HepG2 (cell line): ENCODE data around the gene MTR. TPM values are rescaled to one million over a fixed set of nuclear protein-coding genes. Genes with fewer than 3 reads are reported as not detected.
A peak's percentile ranks its signal among the peaks of the same experiment; 100 is the strongest.

Experiments
- ATAC-seq: fragments of 200-7000 bp; cut with Tn5 transposase; 3 replicates; pipeline ENCODE4 v1.9.1; 2020; ENCODE audit warnings: mild to moderate bottlenecking, moderate library complexity
- BruUV-seq: library from RNA; stranded (reverse); fragments of 400-500 nt; replicated peaks from 2 replicates; lab custom pipeline; 2021; lab: Mats Ljungman, UMichigan
- CTCF ChIA-PET: fragments of 300-600 bp; formaldehyde crosslinking; extraction: SDS; loops from one replicate; lab custom pipeline; 2021; ENCODE audit warnings: low total read pairs, inconsistent platforms, low intra/inter-chr PET ratio; lab: Yijun Ruan, JAX
- POLR2A ChIA-PET: fragments of 350-600 bp; sonication (Branson Sonifier 250); formaldehyde crosslinking; loops from one replicate; lab custom pipeline; 2020; ENCODE audit warnings: antibody characterized with exemption, inconsistent platforms; lab: Yijun Ruan, JAX
- DNase-seq: peaks from one replicate; pipeline ENCODE4 v3.0.0-alpha.2; 2015; ENCODE audit warnings: low spot score
- FAIRE-seq: peaks from 3 replicates; lab custom pipeline; 2011; peaks lifted over from hg19 to GRCh38; lab: Jason Lieb, UNC
- H2AFZ ChIP-seq: one replicate; pipeline ENCODE4 v1.6.1; 2011; ENCODE audit warnings: low read length, inconsistent platforms
- H3K27ac ChIP-seq: fragments of 300-600 bp; 3 replicates; pipeline ENCODE4 v1.8.0; 2011; ENCODE audit warnings: mixed run types, mild to moderate bottlenecking, mixed read lengths, low read length, inconsistent platforms; ENCODE audit not compliant: insufficient read depth; ENCODE audit errors: extremely low read length
- H3K27me3 ChIP-seq, 2 experiments: fragments of 200-600 bp in 1 of 2; 2 replicates in 1 of 2; 3 replicates in 1 of 2; pipeline versions ENCODE4 v1.6.0 to v1.8.0; 2011; ENCODE audit warnings: low read length in 2 of 2, mild to moderate bottlenecking in 2 of 2, moderate library complexity in 2 of 2, inconsistent platforms in 1 of 2; ENCODE audit not compliant: insufficient read depth in 2 of 2, control insufficient read depth in 1 of 2
- H3K36me3 ChIP-seq, 2 experiments: fragments of 200-600 bp in 1 of 2; replicated peaks in 1 of 2; 2 replicates in 1 of 2; 3 replicates in 1 of 2; pipeline versions ENCODE4 v1.5.1 to v1.8.0; 2011; ENCODE audit warnings: low read length in 2 of 2, inconsistent platforms in 1 of 2; ENCODE audit not compliant: insufficient read depth in 2 of 2, control insufficient read depth in 1 of 2
- H3K4me1 ChIP-seq: 2 replicates; pipeline ENCODE4 v1.5.1; 2012; ENCODE audit warnings: low read length, inconsistent platforms; ENCODE audit not compliant: insufficient read depth
- H3K4me2 ChIP-seq: 2 replicates; pipeline ENCODE4 v1.6.0; 2011; ENCODE audit warnings: low read depth, low read length, inconsistent platforms
- H3K4me3 ChIP-seq, 3 experiments: fragments of 200-600 bp in 1 of 3; sonication (generic), shearing (Covaris generic) in 1 of 3; replicated peaks in 1 of 3; 2 replicates each; pipeline ENCODE4 v1.5.1; 2011 to 2016; ENCODE audit warnings: low read length in 3 of 3, inconsistent platforms in 2 of 3, low read depth in 2 of 3, mild to moderate bottlenecking in 2 of 3, control low read depth in 1 of 3, mixed read lengths in 1 of 3; ENCODE audit not compliant: insufficient read depth in 1 of 3
- H3K79me2 ChIP-seq: one replicate; pipeline ENCODE4 v1.6.1; 2011; ENCODE audit warnings: low read length, inconsistent platforms; ENCODE audit not compliant: insufficient read depth
- H3K9ac ChIP-seq: 2 replicates; pipeline ENCODE4 v1.6.0; 2011; ENCODE audit warnings: mild to moderate bottlenecking, low read depth, low read length, inconsistent platforms; ENCODE audit not compliant: insufficient read depth
- H3K9me3 ChIP-seq: 2 replicates; pipeline ENCODE4 v1.5.1; 2012; ENCODE audit warnings: mild to moderate bottlenecking, low read length
- H4K20me1 ChIP-seq: 2 replicates; pipeline ENCODE4 v1.6.0; 2011; ENCODE audit warnings: inconsistent platforms, mild to moderate bottlenecking, low read length, moderate library complexity; ENCODE audit not compliant: insufficient read depth
- FOXA3 ChIP-seq: IDR thresholded peaks from 2 replicates; pipeline ENCODE4 v1.6.1; 2016; ENCODE audit warnings: missing genetic modification reagents, missing compliant biosample characterization
- NAIF1 ChIP-seq: sonication (generic); formaldehyde crosslinking; IDR thresholded peaks from 2 replicates; pipeline ENCODE4 v1.5.0; 2020; ENCODE audit warnings: mild to moderate bottlenecking, missing genetic modification reagents, borderline replicate concordance
- PAF1 ChIP-seq: IDR thresholded peaks from 2 replicates; pipeline ENCODE4 v1.6.1; 2016; ENCODE audit warnings: missing genetic modification reagents, missing compliant biosample characterization
- RFX5 ChIP-seq: IDR thresholded peaks from 2 replicates; pipeline ENCODE4 v1.6.1; 2011; ENCODE audit warnings: low read depth, low read length, improper control_type of control experiment
- SAP130 ChIP-seq: IDR thresholded peaks from 2 replicates; pipeline ENCODE4 v1.6.1; 2016; ENCODE audit warnings: low read depth
- SMC3 ChIP-seq: IDR thresholded peaks from 2 replicates; pipeline ENCODE4 v1.6.1; 2011; ENCODE audit warnings: low read length, improper control_type of control experiment
- STAG1 ChIP-seq: sonication (generic); formaldehyde crosslinking; IDR thresholded peaks from 2 replicates; pipeline ENCODE4 v1.4.0; 2020; ENCODE audit warnings: missing genetic modification reagents
- ZFYVE20 ChIP-seq: sonication (generic); formaldehyde crosslinking; IDR thresholded peaks from 2 replicates; pipeline ENCODE4 v1.8.0; 2023; ENCODE audit warnings: low read depth, mild to moderate bottlenecking, moderate library complexity, missing genetic modification reagents, borderline replicate concordance
- ZKSCAN8 ChIP-seq: IDR thresholded peaks from 2 replicates; pipeline ENCODE4 v1.6.1; 2016; ENCODE audit warnings: borderline replicate concordance, missing genetic modification reagents, missing compliant biosample characterization
- ZNF282 ChIP-seq: fragments of 450-650 bp; IDR thresholded peaks from 2 replicates; pipeline ENCODE4 v1.6.1; 2018; ENCODE audit not compliant: partially characterized antibody
- ZNF33B ChIP-seq: sonication (generic); formaldehyde crosslinking; IDR thresholded peaks from 2 replicates; pipeline ENCODE4 v1.5.1; 2020; ENCODE audit warnings: mild to moderate bottlenecking, missing genetic modification reagents
- ZNF550 ChIP-seq: sonication (generic); formaldehyde crosslinking; IDR thresholded peaks from 2 replicates; pipeline ENCODE4 v1.4.0; 2020; ENCODE audit warnings: mild to moderate bottlenecking, missing genetic modification reagents, borderline replicate concordance
- ZNF614 ChIP-seq: IDR thresholded peaks from 2 replicates; pipeline ENCODE4 v1.6.1; 2018; ENCODE audit warnings: missing biosample characterization, missing genetic modification reagents, inconsistent platforms, borderline replicate concordance
- ZNF780A ChIP-seq: sonication (generic); formaldehyde crosslinking; IDR thresholded peaks from 2 replicates; pipeline ENCODE4 v1.8.0; 2022; ENCODE audit warnings: mild to moderate bottlenecking, missing genetic modification reagents, moderate library complexity
- ZSCAN9 ChIP-seq: IDR thresholded peaks from 2 replicates; pipeline ENCODE4 v1.6.1; 2016; ENCODE audit warnings: borderline replicate concordance
- WGBS: methylation state at CpG from one replicate; pipeline ENCODE4 v1.1.6; 2017; ENCODE audit warnings: low lambda C conversion rate; 5-methylcytosine and 5-hydroxymethylcytosine counted together
- in situ Hi-C: cut with HindIII; loops from 2 replicates; pipeline ENCODE4 v1.10.0; 2017; ENCODE audit warnings: low pct_unique_long_range_greater_than_20kb; ENCODE audit not compliant: extremely low pct_ligation_motif_present
- intact Hi-C: fragments of 100-400 bp; cut with micrococcal nuclease; formaldehyde crosslinking; loops from one replicate; pipeline ENCODE4 v1.10.0; 2022; ENCODE audit not compliant: unreplicated experiment
- polyA plus RNA-seq, 8 experiments: library from polyadenylated mRNA; depleted of rRNA in 3 of 8; stranded (reverse) in 7 of 8; unstranded in 1 of 8; fragments of >200 nt; fragmentation: Illumina TruSeq in 4 of 8; extraction: Trizol in 4 of 8; gene quantifications; 2 replicates each; pipeline versions ENCODE4 v1.2.1 to v1.2.3, GENCODE V29; 2011 to 2016; ENCODE audit warnings: low read depth in 4 of 8, missing spikeins in 1 of 8, mixed read lengths in 1 of 8; ENCODE audit not compliant: insufficient read depth in 1 of 8
- total RNA-seq, 5 experiments: library from RNA; depleted of rRNA; stranded (reverse); fragments of >200 nt; fragmentation: Illumina TruSeq; extraction: Trizol; gene quantifications; 2 replicates each; pipeline ENCODE4 v1.2.3, GENCODE V29; 2016; ENCODE audit warnings: low read depth in 1 of 5
- TF ChIP-seq, protein P1 (sequence below): sonication (generic); formaldehyde crosslinking; IDR thresholded peaks from 2 replicates; pipeline ENCODE4 v1.9.0; 2021; ENCODE audit warnings: missing genetic modification reagents, borderline replicate concordance
- TF ChIP-seq, protein P2 (sequence below): sonication (generic); formaldehyde crosslinking; IDR thresholded peaks from 2 replicates; pipeline ENCODE4 v1.5.0; 2020; ENCODE audit warnings: mild to moderate bottlenecking, missing genetic modification reagents, moderate library complexity
- TF ChIP-seq, protein P3 (sequence below): sonication (generic); formaldehyde crosslinking; IDR thresholded peaks from 2 replicates; pipeline ENCODE4 v1.5.0; 2020; ENCODE audit warnings: missing genetic modification reagents, mild to moderate bottlenecking, borderline replicate concordance

MTR gene
- total and polyA plus RNA-seq, 2 of the 13 experiments (the other 11 are each of a cell fraction or from before 2014, with no cell fraction given) = 16.3 to 36.1 TPM

DNA sequence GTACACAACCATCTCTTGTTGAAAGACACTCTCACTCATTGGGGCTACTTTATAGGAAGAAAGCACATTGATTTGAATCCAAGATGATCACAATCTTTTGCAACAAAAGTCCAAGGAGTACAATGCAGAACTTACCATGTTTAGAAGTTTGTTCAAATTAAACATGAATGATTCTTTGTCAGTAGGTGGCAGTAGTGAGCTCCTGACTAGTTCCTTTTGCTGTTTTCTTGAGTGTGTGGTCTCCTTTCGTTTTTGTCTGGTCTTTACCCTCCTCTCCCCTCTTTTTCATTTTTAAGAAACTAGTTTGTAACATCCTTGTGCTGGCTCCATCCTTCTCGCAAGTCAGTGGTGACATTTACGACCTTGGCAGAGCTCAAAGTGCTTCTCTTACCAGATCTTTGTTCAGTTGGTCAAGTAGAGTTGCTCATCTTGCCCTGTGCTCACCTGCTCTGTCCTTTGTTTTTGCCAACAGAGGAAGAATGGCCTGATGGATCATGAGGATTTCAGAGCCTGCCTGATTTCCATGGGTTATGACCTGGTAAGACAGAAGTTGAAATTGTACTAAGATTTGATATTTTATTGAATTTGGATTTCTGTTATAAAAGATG lies 35.7 kb upstream of the MTR start:
- Histone ChIP-seq H3K9ac (no peak overlapping the region), H2AFZ (peak overlapping the region; percentile 71), H3K9me3 (no peaks in the 10 kb centered on the region), H3K79me2 (no peaks in the 10 kb centered on the region), H3K4me2 (peak overlapping the region; percentile 68), H3K27ac (no peak overlapping the region), H3K27me3 (no peaks in the 10 kb centered on the region), H3K4me3 (no peak overlapping the region), H3K36me3 (no peaks in the 10 kb centered on the region), H4K20me1 (no peaks in the 10 kb centered on the region), H3K4me1 (peaks cover 27% of the 10 kb centered on the region)
- TF ChIP-seq, protein P1, sequence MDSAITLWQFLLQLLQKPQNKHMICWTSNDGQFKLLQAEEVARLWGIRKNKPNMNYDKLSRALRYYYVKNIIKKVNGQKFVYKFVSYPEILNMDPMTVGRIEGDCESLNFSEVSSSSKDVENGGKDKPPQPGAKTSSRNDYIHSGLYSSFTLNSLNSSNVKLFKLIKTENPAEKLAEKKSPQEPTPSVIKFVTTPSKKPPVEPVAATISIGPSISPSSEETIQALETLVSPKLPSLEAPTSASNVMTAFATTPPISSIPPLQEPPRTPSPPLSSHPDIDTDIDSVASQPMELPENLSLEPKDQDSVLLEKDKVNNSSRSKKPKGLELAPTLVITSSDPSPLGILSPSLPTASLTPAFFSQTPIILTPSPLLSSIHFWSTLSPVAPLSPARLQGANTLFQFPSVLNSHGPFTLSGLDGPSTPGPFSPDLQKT (CRISPR knock-in tag) = no peak
- TF ChIP-seq, protein P2, sequence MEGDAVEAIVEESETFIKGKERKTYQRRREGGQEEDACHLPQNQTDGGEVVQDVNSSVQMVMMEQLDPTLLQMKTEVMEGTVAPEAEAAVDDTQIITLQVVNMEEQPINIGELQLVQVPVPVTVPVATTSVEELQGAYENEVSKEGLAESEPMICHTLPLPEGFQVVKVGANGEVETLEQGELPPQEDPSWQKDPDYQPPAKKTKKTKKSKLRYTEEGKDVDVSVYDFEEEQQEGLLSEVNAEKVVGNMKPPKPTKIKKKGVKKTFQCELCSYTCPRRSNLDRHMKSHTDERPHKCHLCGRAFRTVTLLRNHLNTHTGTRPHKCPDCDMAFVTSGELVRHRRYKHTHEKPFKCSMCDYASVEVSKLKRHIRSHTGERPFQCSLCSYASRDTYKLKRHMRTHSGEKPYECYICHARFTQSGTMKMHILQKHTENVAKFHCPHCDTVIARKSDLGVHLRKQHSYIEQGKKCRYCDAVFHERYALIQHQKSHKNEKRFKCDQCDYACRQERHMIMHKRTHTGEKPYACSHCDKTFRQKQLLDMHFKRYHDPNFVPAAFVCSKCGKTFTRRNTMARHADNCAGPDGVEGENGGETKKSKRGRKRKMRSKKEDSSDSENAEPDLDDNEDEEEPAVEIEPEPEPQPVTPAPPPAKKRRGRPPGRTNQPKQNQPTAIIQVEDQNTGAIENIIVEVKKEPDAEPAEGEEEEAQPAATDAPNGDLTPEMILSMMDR (CRISPR knock-in tag) = peak; percentile 71
- TF ChIP-seq ZNF780A (CRISPR knock-in tag) = no peak
- peak; percentile 70 for TF ChIP-seq STAG1 (CRISPR knock-in tag)
- TF ChIP-seq SMC3 = 0 out of 2 replicates have a peak, but pooled peaks have one; percentile 23
- TF ChIP-seq ZNF282 = no peak
- no peak for TF ChIP-seq ZFYVE20 (CRISPR knock-in tag)
- TF ChIP-seq RFX5 = no peak
- TF ChIP-seq ZKSCAN8 (CRISPR knock-in tag) = no peak
- no peak for TF ChIP-seq ZNF550 (CRISPR knock-in tag)
- no peak for TF ChIP-seq NAIF1 (CRISPR knock-in tag)
- TF ChIP-seq PAF1 (CRISPR knock-in tag) = no peak
- TF ChIP-seq, protein P3, sequence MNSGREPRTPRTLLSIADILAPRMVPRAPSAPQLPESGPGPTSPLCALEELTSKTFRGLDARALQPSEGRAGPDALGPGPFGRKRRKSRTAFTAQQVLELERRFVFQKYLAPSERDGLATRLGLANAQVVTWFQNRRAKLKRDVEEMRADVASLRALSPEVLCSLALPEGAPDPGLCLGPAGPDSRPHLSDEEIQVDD (CRISPR knock-in tag) = no peak
- TF ChIP-seq ZNF614 (CRISPR knock-in tag) = no peak
- 0 out of 2 replicates have a peak, but pooled peaks have one; percentile 26 for TF ChIP-seq ZSCAN9 (CRISPR knock-in tag)
- 0 out of 2 replicates have a peak, but pooled peaks have one; percentile 51 for TF ChIP-seq ZNF33B (CRISPR knock-in tag)
- TF ChIP-seq FOXA3 (CRISPR knock-in tag) = 0 out of 2 replicates have a peak, but pooled peaks have one; percentile 4
- no peak for TF ChIP-seq SAP130
- POLR2A ChIA-PET = interaction anchor here (1.4 kb wide), 1 partner anchor 85 kb away, joined by 3 read pairs; no protein-coding TSS in a partner anchor
- intact Hi-C loops (loop anchor here (2.0 to 10.0 kb wide), 2 partner anchors 109 to 655 kb away; no protein-coding TSS in a partner anchor), in situ Hi-C loops (loop anchor here (5.0 to 25.0 kb wide), 3 partner anchors 113 to 625 kb away; no protein-coding TSS in a partner anchor)
- peak; percentile 35 for DNase-seq
- BruUV-seq = no TSS peak
- CTCF ChIA-PET = interaction anchor here (0.8 to 1.5 kb wide), 4 partner anchors 13 to 627 kb away, joined by 3 to 15 read pairs (median 3); no protein-coding TSS in a partner anchor
- FAIRE-seq = peak; percentile 81
- 22% methylated on average over 3 of the region's 3 CpGs for WGBS
- ATAC-seq = peak; percentile 53
